ENCODE measurements around the gene TMEM158. TPM values are rescaled to one million over a fixed set of nuclear protein-coding genes. Genes with fewer than 3 reads are reported as not detected.
A peak's percentile ranks its signal among the peaks of the same experiment; 100 is the strongest.

The TMEM158 gene
- total RNA-seq (2021), result 7.5 and 11.9 TPM in 2 replicates
- percentile 55 among the genes with signal in this experiment for Bru-seq, nascent RNA
- percentile 64 among the genes with signal in this experiment for BruChase-seq, experiment 1, labeled RNA remaining after a 2-hour chase
- percentile 97 among the genes with signal in this experiment for BruChase-seq, experiment 2, labeled RNA remaining after a 6-hour chase
- long read RNA-seq, transcript TMEM158-201 (1 exons, 1,813 nt), result major isoform, 30 of 30 reads
- long read RNA-seq, partial matches to known transcripts, result 0 of 30 reads
- long read RNA-seq, other reads (novel, unspliced or antisense), result 0 of 30 reads

DNA sequence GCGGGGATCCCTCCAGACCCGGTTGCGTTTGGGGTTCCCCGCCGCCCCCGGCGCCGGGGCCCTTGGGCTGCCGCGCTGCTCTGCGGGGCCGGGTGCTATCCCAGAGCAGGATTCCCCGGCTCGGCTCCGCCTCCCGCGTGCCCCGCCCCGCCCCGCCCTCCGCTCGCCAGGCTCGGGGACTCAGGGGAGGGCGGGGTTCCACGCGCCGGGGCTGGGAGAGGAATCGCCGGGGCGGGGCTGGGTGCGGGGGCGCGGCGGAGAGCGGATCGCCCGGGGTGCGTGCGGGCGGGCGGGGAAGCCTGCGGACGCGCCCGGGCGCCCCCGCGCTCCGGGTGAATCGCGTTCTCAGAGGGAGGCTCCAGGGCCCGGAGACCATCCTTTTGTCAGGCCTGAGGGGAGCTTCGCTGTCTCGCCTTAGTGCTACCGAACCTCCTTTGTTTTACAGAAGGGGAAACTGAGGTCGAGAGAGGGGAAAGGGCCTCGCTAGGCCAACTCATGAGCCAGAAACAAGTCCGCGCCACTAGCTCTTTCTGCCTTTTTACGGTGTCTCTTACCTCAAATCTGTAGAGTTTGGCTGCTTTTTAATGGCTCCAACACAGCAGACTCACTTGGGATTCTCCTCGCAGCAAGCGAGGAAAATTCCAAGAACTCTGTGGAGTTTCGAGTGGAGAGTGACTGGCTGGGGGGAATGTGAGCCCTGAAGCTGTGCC lies at the start of gene TMEM158:
Gene TMEM158 (minus strand): TSS at position 82 of the 710 bp plus-strand sequence. CDS start 260 bp downstream, outside the sequence.
- Histone ChIP-seq H3K79me2 (ENCODE audit: low read depth) (peaks cover 23% of the 10 kb centered on the region), H3K4me3 (peak within 1 kb of the TSS; percentile 76; the same call in 1 of the 2 replicates), H3K36me3 (ENCODE audit: low read depth) (no peaks in the 10 kb centered on the region), H3K4me2 (peak within 1 kb of the TSS; percentile 88), H3K9me3 (ENCODE audit: insufficient read depth, low read depth) (no peaks in the 10 kb centered on the region), H3K27ac (peak within 1 kb of the TSS; percentile 64; the same call in 1 of the 2 replicates), H3F3A (ENCODE audit: insufficient read depth, low read depth) (peaks cover 24% of the 10 kb centered on the region; the same call in 1 of the 2 replicates), H2AFZ (peak within 1 kb of the TSS; percentile 85), H3K4me1 (replicated peaks; ENCODE audit: insufficient read depth) (peaks cover 25% of the 10 kb centered on the region), H3K27me3 (ENCODE audit: insufficient read depth, low read depth) (no peaks in the 10 kb centered on the region), H4K20me1 (ENCODE audit: insufficient read depth) (no peaks in the 10 kb centered on the region), H3K9me2 (ENCODE audit: insufficient read depth) (no peaks in the 10 kb centered on the region)
- ChIA-PET CTCF (interaction anchor here (0.6 kb wide), 1 partner anchor 121 kb away, joined by 3 read pairs; no protein-coding TSS in a partner anchor), POLR2A (ENCODE audit: unreplicated experiment) (no interaction called here)
- no TSS peak for BruUV-seq (replicated peaks)
- no peak for TF ChIP-seq EZH2 (IDR thresholded peaks at IDR 0.05; ENCODE audit: low read depth)
- TF ChIP-seq, protein P1, sequence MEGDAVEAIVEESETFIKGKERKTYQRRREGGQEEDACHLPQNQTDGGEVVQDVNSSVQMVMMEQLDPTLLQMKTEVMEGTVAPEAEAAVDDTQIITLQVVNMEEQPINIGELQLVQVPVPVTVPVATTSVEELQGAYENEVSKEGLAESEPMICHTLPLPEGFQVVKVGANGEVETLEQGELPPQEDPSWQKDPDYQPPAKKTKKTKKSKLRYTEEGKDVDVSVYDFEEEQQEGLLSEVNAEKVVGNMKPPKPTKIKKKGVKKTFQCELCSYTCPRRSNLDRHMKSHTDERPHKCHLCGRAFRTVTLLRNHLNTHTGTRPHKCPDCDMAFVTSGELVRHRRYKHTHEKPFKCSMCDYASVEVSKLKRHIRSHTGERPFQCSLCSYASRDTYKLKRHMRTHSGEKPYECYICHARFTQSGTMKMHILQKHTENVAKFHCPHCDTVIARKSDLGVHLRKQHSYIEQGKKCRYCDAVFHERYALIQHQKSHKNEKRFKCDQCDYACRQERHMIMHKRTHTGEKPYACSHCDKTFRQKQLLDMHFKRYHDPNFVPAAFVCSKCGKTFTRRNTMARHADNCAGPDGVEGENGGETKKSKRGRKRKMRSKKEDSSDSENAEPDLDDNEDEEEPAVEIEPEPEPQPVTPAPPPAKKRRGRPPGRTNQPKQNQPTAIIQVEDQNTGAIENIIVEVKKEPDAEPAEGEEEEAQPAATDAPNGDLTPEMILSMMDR (conservative IDR thresholded peaks at IDR 0.05), result no peak
- DNase-seq, result peak; percentile 51 to 80
- intact Hi-C loops (cut with micrococcal nuclease; ENCODE audit: unreplicated experiment), result loop anchor here (10.0 kb wide), 1 partner anchor 118 kb away; no protein-coding TSS in a partner anchor

DNA sequence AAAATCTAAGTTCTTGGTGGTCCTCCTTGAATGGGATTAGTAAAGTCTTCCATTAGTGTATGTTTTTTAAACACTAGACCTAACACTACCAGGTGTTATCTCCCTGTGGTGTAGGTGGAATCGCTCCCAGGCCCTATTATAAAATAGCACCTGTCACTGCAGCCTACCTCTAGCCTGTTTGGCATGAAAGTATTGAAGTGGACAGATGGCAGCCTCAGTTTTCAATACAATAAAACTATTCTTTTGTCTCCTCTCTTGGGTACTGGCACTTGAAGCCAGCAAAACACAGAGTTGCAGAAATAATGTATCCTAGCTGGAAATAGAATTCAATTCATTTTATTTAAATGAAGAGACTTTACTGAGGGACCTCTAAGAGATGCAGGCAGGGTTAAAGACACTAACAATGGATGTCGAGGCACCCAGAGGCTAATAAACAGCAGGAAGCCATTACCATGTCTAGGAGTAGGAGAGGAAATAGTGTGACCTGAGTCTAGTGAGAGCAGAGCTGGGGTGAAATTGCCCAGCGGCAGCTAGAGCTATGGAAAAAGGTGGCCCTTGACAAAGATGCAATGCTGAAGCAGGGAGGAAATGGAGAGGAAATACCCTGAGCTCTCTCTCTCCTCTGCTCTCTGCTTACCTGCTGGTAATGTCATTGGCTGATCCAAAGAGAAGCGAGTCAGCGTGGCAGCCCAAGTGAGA lies 49.1 kb upstream of the TMEM158 start:
- CTCF ChIA-PET, result no interaction called here
- no peaks in the 10 kb centered on the region for H3K9me2 ChIP-seq (ENCODE audit: insufficient read depth)
- H3F3A ChIP-seq (ENCODE audit: insufficient read depth, low read depth), result peaks cover 20% of the 10 kb centered on the region
- no peaks in the 10 kb centered on the region for H3K79me2 ChIP-seq (ENCODE audit: low read depth)
- H4K20me1 ChIP-seq (ENCODE audit: insufficient read depth), result no peaks in the 10 kb centered on the region
- no TSS peak for BruUV-seq (replicated peaks)
- TF ChIP-seq, protein P1 (conservative IDR thresholded peaks at IDR 0.05), result no peak
- TF ChIP-seq EZH2 (IDR thresholded peaks at IDR 0.05; ENCODE audit: low read depth), result no peak
- peaks cover 20% of the 10 kb centered on the region for H3K9me3 ChIP-seq (ENCODE audit: insufficient read depth, low read depth)
- H3K27me3 ChIP-seq (ENCODE audit: insufficient read depth, low read depth), result no peaks in the 10 kb centered on the region
- H3K4me3 ChIP-seq, result no peak overlapping the region
- no peak overlapping the region for H3K4me2 ChIP-seq
- no peak for DNase-seq
- POLR2A ChIA-PET (ENCODE audit: unreplicated experiment), result interaction anchor here (0.7 kb wide), 1 partner anchor 367 kb away, joined by 3 read pairs; no protein-coding TSS in a partner anchor
- no peaks in the 10 kb centered on the region for H3K36me3 ChIP-seq (ENCODE audit: low read depth)
- H3K27ac ChIP-seq, result no peak overlapping the region
- intact Hi-C loops (cut with micrococcal nuclease; ENCODE audit: unreplicated experiment), result no loop called here
- no peak overlapping the region for H2AFZ ChIP-seq
- H3K4me1 ChIP-seq (replicated peaks; ENCODE audit: insufficient read depth), result peaks cover 29% of the 10 kb centered on the region

Measured in PC-9 (cell line).